ENCODE results near the gene KDM1A. TPM values are rescaled to one million over a fixed set of nuclear protein-coding genes. Genes with fewer than 3 reads are reported as not detected.
A peak's percentile ranks its signal among the peaks of the same experiment; 100 is the strongest.

The KDM1A gene
- total RNA-seq, 2 donors from 2014 or later, result 39.3 to 50.9 TPM

DNA sequence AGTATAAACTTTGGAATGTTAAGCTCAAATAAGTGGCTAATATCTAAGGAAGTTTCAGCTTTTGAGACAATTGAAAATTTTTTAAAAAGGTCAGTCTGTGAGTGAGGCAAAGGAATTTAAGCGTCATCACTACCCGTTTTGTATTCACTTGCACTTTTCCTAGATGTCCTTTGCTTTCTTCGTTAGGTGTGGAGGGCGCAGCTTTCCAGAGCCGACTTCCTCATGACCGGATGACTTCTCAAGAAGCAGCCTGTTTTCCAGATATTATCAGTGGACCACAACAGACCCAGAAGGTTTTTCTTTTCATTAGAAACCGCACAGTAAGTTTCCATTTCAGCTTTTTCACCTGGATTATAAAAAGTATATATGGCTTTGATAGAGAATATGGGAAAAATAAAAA is 30.9 kb downstream of the KDM1A start:
- intact Hi-C loops (cut with DNase I, micrococcal nuclease), result no loop called here
- DNase-seq (no peak), ATAC-seq (no peak)

DNA sequence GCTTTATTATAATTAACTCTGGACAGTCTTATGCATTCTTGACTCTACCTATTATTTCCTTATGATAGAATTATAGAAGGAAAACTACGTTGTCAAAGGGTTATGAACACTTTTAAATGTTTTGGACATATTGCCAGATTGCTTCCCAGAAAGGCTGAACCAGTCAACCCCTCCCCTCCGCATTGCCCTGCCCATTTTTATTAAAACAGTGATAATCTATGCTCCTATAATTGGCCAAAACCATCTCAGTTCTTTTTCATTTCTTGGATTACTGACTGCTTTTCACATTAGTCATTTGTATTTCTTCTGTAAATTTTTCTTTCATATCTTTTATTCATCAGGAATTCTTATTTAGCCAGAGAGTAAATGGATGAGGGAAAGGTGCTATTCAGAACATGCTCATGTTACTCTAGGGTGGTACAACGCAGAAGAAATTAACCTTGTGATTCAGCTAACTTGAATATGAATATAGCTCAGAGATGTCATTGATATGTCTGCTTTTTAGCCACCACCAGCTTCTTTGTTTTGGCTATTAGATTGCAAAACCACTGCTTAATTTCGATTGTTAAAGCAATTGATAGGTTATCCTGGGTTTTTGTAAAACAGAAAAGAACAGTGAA is 32.1 kb downstream of the KDM1A start:
- ATAC-seq (no peak), DNase-seq (no peak)
- intact Hi-C loops (cut with DNase I, micrococcal nuclease), result no loop called here

DNA sequence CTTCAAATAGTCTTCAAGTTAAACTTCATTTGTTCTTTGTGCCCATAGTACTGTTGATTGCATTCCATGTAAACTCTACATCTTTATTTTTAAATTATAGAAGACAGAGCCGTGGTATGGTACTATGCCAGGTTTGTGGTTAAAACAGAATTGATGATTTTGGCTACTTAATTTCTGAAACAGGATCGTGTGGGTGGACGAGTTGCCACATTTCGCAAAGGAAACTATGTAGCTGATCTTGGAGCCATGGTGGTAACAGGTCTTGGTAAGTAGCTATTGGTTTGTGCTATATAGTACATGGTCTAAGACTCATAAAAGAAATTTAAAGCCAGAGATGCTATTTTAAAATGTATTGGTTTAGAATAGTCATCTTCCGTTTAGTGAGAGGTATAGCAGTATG is 38.0 kb downstream of the KDM1A start:
- DNase-seq (no peak), ATAC-seq (no peak)
- intact Hi-C loops (cut with DNase I, micrococcal nuclease), result no loop called here

DNA sequence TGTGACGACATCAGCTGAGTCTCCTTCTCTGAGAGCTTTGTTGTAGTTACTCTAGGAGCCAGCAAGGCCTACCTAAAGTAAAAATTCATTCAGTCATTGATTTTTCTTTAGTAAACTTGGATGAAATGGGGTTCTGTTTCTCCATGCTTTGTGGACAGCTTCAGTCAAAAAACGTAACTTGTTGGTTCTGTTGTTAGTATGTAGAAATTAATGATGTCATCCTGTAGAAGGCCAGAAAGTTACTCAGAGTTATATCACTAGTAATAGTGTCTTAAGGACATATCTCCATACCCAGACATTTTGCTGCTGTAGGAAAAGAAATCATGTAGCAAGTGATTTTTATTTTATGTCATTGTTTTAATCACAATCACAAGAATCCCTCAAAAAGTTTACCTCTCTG is 43.0 kb downstream of the KDM1A start:
- DNase-seq (no peak), ATAC-seq (no peak)
- intact Hi-C loops (cut with DNase I, micrococcal nuclease), result no loop called here

DNA sequence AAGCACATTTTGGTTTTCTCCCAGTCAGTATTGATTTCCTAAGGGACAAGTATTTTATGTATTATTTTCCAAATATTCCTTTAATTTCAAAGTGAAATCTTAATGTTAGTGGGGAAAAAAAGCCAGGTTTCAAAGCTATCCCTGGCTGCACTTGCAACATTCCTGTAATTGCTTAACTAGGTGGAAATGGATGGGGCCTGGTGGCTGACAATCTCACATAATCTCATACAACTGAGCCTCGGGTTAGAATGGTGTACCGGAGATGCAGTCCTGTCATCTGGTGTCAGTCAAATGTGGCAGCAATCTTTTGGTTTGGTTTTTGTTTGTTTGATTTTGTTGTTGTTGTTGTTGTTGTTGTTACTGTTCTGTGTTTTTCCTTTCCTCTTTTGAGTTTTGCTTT is 46.1 kb downstream of the KDM1A start:
- no peak for DNase-seq

DNA sequence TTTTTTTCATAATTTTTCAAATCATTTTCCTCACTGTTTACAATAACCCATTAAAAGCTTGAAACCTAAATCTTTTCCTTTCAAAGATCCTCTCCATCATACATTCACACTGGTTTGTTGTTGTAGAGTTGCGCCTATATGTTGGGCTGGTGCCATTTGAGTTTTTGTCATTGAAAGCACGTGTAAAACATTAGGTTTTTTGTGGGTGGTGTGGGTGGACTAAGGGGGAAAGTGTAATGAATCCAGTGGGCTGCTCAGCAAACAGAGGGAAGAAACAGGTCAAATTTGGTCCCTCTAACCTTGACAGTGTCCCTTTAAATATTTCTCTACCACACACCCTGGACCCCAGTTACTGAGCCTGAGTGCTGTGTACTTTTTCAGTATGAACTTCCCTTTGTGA is 46.8 kb downstream of the KDM1A start:
- DNase-seq (no peak), ATAC-seq (no peak)
- intact Hi-C loops (cut with DNase I, micrococcal nuclease), result no loop called here

More for the DNA sequence above, 46.1 kb downstream of the KDM1A start:
- intact Hi-C loops (cut with DNase I, micrococcal nuclease), result no loop called here
- ATAC-seq, result no peak

DNA sequence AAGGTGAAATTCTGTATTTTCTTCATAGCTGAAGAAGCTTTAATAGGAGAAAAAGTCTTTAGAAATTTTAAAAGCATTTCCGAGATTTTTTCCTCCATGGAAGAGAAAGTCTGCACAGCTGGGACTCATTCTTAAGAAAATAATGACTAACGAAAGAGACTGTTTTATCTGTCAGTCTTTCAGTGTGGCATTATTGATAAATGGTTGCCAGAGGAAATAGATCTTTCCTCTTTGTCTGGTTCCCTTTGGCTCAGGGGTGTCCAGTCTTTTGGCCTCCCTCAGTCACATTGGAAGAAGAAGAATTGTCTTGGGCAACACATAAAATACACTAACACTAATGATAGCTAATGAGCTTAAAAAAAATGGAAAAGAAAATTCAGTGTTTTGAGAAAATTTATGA is 49.9 kb downstream of the KDM1A start:
- intact Hi-C loops (cut with DNase I, micrococcal nuclease), result no loop called here
- ATAC-seq (no peak), DNase-seq (no peak)

DNA sequence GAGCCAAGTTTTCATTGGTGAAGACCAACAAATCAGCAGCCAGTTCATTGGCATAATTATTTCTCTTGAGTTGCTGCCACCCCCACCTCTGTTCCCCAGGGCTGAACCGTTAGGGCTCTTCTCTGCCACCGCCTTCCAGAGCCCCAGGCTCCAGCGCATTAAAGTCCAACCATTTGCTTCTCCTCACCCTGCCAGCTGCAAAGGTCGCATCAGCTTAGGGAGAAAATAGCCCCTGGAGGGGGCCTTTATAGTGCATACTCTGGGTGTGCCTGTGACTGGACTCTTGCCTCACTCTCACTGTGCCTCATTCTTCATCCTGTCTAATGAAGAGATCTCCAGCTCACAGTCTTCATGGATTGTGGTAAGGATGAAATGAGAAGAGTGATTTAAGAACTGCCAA is 50.4 kb downstream of the KDM1A start:
- DNase-seq (no peak), ATAC-seq (no peak)
- intact Hi-C loops (cut with DNase I, micrococcal nuclease), result no loop called here

DNA sequence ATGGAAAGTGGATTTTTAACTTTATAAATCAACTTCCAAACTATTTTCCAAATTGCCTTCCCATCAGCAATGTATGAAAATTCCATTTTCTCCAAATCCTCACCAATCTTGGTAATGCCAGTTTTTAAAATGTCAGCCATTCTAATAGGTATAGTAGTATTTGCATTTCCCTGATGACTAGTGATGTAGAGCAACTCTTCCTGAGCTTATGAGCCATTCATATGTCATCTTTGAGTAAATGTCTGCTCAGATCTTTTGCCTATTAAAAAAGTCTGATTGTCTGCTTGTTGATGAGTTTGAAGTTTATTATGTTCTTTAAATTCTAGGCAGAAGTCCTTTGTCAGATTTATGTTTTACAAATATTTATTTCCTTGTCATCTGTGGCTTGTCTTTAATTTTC is 54.7 kb downstream of the KDM1A start:
- intact Hi-C loops (cut with DNase I, micrococcal nuclease), result no loop called here
- no peak for ATAC-seq

DNA sequence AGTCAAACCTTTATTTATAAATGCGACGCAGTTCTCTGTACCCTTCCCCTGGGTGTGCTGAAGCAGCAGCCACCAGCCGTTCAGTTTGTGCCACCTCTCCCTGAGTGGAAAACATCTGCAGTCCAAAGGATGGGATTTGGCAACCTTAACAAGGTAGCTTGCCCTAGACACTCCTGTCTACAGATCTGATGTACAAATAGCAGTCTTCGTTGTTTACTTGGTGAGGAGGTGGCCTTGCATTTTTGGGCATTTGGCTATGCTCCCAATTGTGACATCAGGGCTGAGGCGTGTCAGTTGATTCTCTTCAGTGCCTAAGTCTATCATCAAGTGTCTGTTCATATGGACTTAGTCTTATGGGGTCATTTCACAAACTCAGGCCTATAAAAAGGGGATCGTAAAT is 59.8 kb downstream of the KDM1A start:
- intact Hi-C loops (cut with DNase I, micrococcal nuclease), result no loop called here
- ATAC-seq, result no peak
- no peak for DNase-seq

More for the DNA sequence above, 54.7 kb downstream of the KDM1A start:
- no peak for DNase-seq

DNA sequence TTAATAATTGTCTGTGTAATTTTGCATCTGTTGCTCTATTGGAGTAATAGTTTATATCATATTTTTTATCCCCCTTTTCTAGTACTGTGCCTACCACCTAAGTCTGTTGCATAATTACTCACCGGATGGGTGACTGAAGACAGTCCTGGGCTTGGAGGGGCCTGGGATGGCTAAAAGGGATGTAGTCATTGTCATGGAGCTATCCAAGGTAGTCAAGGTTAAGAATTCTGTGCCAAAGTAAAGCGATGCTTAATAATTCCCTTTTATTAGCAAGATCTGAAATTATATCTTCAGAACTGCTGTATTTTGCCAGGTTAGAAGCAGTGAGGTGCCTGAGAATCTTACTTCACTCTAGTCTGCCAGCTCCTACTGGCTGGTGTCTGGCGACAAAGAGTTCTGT is 61.6 kb downstream of the KDM1A start:
- intact Hi-C loops (cut with DNase I, micrococcal nuclease), result no loop called here
- ATAC-seq (no peak), DNase-seq (no peak)

DNA sequence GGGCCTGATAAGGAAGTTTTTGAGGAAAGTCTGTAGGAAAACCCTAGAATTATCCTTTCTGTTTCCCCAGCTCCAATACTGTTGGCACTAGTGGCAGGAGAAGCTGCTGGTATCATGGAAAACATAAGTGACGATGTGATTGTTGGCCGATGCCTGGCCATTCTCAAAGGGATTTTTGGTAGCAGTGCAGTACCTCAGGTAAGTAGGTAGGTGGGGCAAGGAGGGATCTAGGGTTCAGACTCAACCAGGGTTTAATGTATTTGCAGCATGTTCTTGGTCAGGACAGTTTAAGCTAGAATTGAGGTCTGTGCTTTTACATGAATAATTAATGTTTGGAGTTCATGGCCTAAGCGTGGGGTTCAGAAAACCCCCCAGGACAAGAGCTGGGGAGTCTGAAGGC is 62.1 kb downstream of the KDM1A start:
- ATAC-seq, result peak; percentile 18
- intact Hi-C loops (cut with DNase I, micrococcal nuclease), result no loop called here

DNA sequence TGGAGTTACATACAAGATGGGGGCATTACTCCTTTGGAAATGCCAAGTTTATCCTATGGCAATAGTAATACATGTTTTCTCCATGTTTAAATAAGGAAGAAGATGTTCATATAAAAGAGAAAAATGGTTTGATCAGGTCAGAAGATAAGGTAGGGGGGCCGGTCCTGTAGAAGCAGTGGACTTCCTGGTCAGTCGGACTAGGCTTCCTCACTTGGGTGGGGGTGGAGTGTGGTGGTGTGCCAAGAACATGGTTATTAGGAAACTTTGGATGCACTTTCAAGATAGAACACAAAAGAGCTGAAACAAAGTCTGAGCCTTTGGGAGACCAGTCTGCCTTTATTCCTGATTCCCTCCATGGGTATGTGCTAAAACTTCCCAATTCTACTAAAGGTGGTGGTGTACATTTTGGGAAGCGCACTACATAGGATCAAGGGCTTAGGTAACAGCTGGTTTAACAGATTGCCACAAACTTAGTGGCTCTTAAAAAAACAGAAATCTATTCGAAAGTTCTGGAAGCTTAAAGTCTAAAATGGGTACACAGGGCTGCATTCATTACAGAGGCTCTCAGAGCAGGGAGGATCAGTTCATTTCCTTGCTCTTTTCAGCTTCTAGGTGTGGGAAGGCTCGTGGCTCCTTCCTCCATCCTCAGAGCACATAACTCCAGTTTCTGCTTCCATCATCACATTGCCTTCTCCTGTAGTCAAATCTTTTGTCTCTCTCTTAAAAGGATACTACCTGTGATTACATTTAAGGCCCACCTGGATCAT is 64.6 kb downstream of the KDM1A start:
- intact Hi-C loops (cut with DNase I, micrococcal nuclease), result no loop called here
- DNase-seq (no peak), ATAC-seq (peak; percentile 19)

More for the DNA sequence above, 62.1 kb downstream of the KDM1A start:
- DNase-seq, result no peak

DNA sequence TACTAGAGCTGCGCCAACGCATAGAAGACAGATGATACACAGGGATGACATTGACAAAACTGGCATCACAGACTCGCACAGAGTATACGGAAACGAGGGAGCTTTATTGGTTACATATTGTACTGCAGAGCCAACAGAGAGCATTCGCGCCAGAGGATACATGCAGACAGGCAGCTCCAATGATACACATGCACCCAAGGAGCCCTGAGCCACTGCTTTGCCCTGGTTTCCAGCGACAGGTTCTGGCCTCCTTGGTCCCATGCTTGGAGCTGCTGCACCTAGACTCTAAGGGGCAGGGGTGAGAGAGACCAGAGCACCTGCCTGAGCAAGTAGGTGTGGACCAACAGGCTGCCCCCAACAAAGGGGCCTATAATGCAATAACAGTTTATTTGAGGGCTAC is 65.6 kb downstream of the KDM1A start:
- DNase-seq (no peak), ATAC-seq (no peak)
- intact Hi-C loops (cut with DNase I, micrococcal nuclease), result no loop called here

DNA sequence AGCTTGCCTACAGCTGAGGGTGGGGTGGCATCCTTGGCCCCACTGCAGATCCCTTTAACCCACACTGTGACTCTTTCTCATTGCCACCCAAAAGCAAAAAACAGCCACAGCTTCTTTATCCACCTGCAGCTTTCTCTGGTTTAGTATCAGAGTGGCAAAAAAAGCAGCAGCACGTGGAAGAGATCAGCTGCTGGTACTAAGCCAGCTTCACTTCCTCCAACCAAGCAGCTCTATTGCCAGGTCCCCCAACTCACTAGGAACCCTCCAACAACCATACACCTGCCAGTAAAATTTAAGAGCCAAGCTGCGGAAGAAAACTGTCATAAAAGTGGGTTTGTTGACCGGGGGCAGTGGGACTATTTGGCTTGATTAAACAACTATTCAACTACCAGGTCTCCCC is 66.4 kb downstream of the KDM1A start:
- intact Hi-C loops (cut with DNase I, micrococcal nuclease), result no loop called here
- no peak for ATAC-seq
- DNase-seq, result no peak

DNA sequence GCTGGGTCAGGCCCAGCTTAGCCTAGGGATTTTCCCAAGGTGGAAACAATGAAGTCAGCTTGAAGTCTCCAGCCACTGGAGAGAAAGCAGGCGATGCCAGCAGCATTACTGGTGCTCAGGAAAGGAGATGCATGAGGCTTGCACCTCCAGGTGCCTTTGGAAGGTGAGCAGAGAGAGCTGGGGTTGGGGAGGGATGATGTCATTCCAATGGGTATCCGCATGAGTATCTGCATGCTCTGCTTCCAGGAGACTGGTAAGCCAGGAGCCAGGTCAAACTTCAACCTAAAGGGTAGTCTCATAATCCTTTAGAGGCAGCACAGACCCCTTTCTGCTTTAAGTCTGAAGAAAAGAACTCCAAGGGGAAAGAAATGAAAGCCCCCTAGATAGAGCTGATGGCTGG is 68.8 kb downstream of the KDM1A start:
- DNase-seq (no peak), ATAC-seq (no peak)
- intact Hi-C loops (cut with DNase I, micrococcal nuclease), result no loop called here

DNA sequence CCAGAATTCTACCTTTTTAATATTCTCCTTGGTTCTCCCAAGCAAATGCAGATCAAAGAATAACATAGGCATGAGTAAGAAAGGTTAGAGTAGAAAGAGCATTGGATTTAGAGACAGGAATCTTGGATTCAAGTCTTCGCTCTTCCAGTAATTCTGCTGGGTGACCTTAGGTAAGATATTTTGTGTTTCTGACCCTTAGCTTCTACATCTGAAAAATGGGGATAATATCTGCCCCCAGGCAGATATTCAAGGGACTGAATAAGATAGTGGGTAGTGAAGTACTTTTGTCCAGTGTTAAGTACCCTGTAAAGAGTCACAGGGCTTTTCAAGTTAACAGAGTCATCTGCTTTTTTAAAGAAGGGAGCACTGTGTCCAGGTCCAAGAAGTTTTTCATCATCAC is 70.8 kb downstream of the KDM1A start:
- intact Hi-C loops (cut with DNase I, micrococcal nuclease), result no loop called here
- DNase-seq, result no peak
- ATAC-seq, result no peak

DNA sequence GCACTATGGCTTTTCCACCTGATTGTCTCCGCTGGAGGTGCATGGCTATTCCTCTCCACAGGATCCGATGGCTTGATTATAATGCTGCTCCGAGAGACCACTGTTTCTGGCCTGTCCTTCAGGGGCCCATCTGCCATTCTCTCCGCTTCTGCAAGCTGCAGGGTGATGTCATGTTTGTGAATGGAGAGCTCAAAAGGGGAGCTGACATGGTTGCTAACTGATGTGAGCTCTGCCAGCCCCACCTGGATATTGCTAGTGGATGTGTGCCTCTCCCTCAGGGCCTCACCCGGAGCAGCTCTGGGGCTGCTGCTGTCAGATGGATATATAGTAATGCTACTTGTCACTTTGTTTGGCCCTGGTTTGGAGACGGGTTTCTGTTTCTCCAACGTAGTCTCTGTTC is 72.3 kb downstream of the KDM1A start:
- intact Hi-C loops (cut with DNase I, micrococcal nuclease), result no loop called here
- ATAC-seq (no peak), DNase-seq (no peak)

DNA sequence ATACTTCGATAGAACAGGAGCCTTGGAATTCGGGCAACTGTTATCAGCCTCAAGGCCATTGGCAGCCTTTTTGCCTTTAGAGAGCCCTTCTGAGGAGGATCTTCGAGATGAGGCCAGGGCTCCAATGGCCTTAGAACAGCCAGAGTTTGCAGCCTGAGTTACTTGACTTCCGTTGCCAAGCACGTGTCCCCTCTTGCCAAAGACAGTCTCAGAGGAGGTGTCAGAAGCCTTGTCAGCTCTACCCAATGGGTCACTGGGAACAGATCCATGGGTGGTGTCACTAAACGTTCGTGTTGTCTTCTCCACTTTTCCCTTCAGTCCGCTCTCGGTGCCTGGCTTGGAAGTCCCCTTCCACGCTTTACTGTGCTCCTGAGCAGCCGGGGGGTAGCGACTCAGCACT is 73.2 kb downstream of the KDM1A start:
- DNase-seq (no peak), ATAC-seq (no peak)
- intact Hi-C loops (cut with DNase I, micrococcal nuclease), result no loop called here

DNA sequence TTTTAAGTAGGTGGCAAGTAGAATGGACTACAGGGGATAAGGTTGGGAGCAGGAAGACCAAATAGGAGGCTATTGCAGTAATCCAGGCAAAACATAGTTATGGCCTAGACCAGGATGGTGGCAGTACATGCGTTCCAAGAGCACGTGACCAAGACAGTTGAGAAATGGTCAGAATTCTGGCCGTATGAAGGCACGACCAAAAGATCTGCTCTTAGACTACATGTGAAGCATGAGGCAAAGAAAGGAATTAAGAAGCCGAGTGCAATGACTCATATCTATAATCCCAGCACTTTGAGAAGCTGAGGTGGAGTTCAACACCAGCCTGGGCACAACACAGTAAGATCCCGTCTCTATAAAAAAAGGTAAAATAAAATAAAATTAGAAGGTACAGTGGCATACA is 78.0 kb downstream of the KDM1A start:
- intact Hi-C loops (cut with DNase I, micrococcal nuclease), result loop anchor here in 1 of 2 donors (5.0 kb wide), 1 partner anchor 90 kb away; no protein-coding TSS in a partner anchor
- ATAC-seq, result no peak
- DNase-seq, result no peak
